GM21619 (cell line): ENCODE data around the gene EFNB2.

Source experiments
- ATAC-seq: cut with Tn5 transposase; IDR thresholded peaks from one replicate; pipeline ENCODE4 v1.9.1; 2021; ENCODE audit not compliant: unreplicated experiment

Gene EFNB2

GRCh38 chr13:106487129-106487528, 48.3 kb downstream of the EFNB2 start:
- ATAC-seq = no peak

GRCh38 chr13:106486287-106486686, 49.2 kb downstream of the EFNB2 start:
- ATAC-seq = no peak

- no peak for ATAC-seq
Observed at GRCh38 chr13:106484537-106485193, 50.8 kb downstream of the EFNB2 start.

- ATAC-seq = no peak
Observed at GRCh38 chr13:106484084-106484483, 51.4 kb downstream of the EFNB2 start.

GRCh38 chr13:106481919-106482318, 53.5 kb downstream of the EFNB2 start:
- ATAC-seq = no peak

- ATAC-seq = no peak
Observed at GRCh38 chr13:106480351-106480910, 55.0 kb downstream of the EFNB2 start.

- no peak for ATAC-seq
Observed at GRCh38 chr13:106479929-106480328, 55.5 kb downstream of the EFNB2 start.

- ATAC-seq = no peak
Observed at GRCh38 chr13:106478116-106478515, 57.3 kb downstream of the EFNB2 start.

- no peak for ATAC-seq
Observed at GRCh38 chr13:106477303-106477702, 58.2 kb downstream of the EFNB2 start.

GRCh38 chr13:106475852-106476251, 59.6 kb downstream of the EFNB2 start:
- ATAC-seq = no peak

GRCh38 chr13:106474912-106475311, 60.5 kb downstream of the EFNB2 start:
- ATAC-seq = no peak

GRCh38 chr13:106473154-106473553, 62.3 kb downstream of the EFNB2 start:
- ATAC-seq = no peak

- no peak for ATAC-seq
Observed at GRCh38 chr13:106472621-106473020, 62.8 kb downstream of the EFNB2 start.

GRCh38 chr13:106471957-106472543, 63.4 kb downstream of the EFNB2 start:
- ATAC-seq = peak; percentile 74

- ATAC-seq = no peak
Observed at GRCh38 chr13:106470576-106470975, 64.9 kb downstream of the EFNB2 start.

- ATAC-seq = no peak
Observed at GRCh38 chr13:106468744-106469590, 66.5 kb downstream of the EFNB2 start.

- no peak for ATAC-seq
Observed at GRCh38 chr13:106468207-106468606, 67.3 kb downstream of the EFNB2 start.

- no peak for ATAC-seq
Observed at GRCh38 chr13:106467427-106468122, 67.9 kb downstream of the EFNB2 start.

GRCh38 chr13:106466691-106467426, 68.6 kb downstream of the EFNB2 start:
- no peak for ATAC-seq

- no peak for ATAC-seq
Observed at GRCh38 chr13:106464076-106464475, 71.4 kb downstream of the EFNB2 start.
